HG03575 (cell line): ENCODE data around the gene HDAC1.
"Not testable (repeated sequence)": the region's sequence is repeated elsewhere in the genome, so short reads cannot be mapped to it uniquely, and the experiment has no call there.

ENCODE experiments used
- ATAC-seq: cut with Tn5 transposase; IDR thresholded peaks from one replicate; pipeline ENCODE4 v1.9.1; 2021; ENCODE audit not compliant: unreplicated experiment, insufficient number of reproducible peaks, low FRiP score; ENCODE audit errors: extremely low read depth

Gene HDAC1

GRCh38 chr1:32272557-32273390, 19.1 kb upstream of the HDAC1 start:
- no peak for ATAC-seq

GRCh38 chr1:32273391-32274208, 18.3 kb upstream of the HDAC1 start:
- ATAC-seq, result no peak

GRCh38 chr1:32274646-32275340, 17.1 kb upstream of the HDAC1 start:
- no peak for ATAC-seq

- ATAC-seq, result no peak
Observed at GRCh38 chr1:32275424-32275823, 16.5 kb upstream of the HDAC1 start.

- no peak for ATAC-seq
Observed at GRCh38 chr1:32276032-32276782, 15.7 kb upstream of the HDAC1 start.

- not testable (repeated sequence) for ATAC-seq
Observed at GRCh38 chr1:32284777-32285176, 7.1 kb upstream of the HDAC1 start.

GRCh38 chr1:32285658-32286057, 6.2 kb upstream of the HDAC1 start:
- no peak for ATAC-seq

- ATAC-seq, result no peak
Observed at GRCh38 chr1:32286763-32287162, 5.1 kb upstream of the HDAC1 start.

GRCh38 chr1:32289256-32289655, 2.6 kb upstream of the HDAC1 start:
- no peak for ATAC-seq

- no peak for ATAC-seq
Observed at GRCh38 chr1:32291145-32291707, 657 bp upstream of the HDAC1 start.

- ATAC-seq, result not testable (repeated sequence)
Observed at GRCh38 chr1:32298211-32298610, 6.3 kb downstream of the HDAC1 start.

- no peak for ATAC-seq
Observed at GRCh38 chr1:32299327-32299726, 7.4 kb downstream of the HDAC1 start.

- no peak for ATAC-seq
Observed at GRCh38 chr1:32303358-32303757, 11.5 kb downstream of the HDAC1 start.

GRCh38 chr1:32303997-32304622, 12.2 kb downstream of the HDAC1 start:
- ATAC-seq, result no peak

GRCh38 chr1:32305310-32305709, 13.4 kb downstream of the HDAC1 start:
- ATAC-seq, result no peak

GRCh38 chr1:32307324-32307723, 15.4 kb downstream of the HDAC1 start:
- ATAC-seq, result no peak

GRCh38 chr1:32309960-32310359, 18.1 kb downstream of the HDAC1 start:
- ATAC-seq, result no peak

GRCh38 chr1:32311709-32312393, 20.0 kb downstream of the HDAC1 start:
- no peak for ATAC-seq
